ENCODE results near the gene OBSCN.
"Not testable (repeated sequence)": the region's sequence is repeated elsewhere in the genome, so short reads cannot be mapped to it uniquely, and the experiment has no call there.

Gene OBSCN

DNA sequence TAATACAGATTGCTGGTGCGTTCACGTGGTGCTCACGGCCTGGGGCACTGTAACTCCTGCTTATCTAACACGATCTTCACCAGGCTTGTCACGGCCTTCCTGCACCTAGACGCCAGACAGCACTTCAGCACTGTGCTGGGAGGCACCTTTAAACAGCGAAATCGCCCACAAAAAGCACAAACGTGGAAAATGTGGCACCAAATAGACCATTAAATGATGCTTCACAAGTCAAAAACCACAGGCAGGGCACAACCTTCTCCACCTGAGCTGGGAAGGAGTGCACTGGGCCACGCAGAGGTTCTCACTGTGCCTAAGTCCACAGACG, 22.2 kb upstream of the OBSCN start:
- TF ChIP-seq CTCF (conservative IDR thresholded peaks at IDR 0.05; ENCODE audit: low read depth, low read length) = no peak
- no peak for DNase-seq (ENCODE audit: low read depth)
- H3K4me3 ChIP-seq (ENCODE audit: low read length) = no peak overlapping the region

DNA sequence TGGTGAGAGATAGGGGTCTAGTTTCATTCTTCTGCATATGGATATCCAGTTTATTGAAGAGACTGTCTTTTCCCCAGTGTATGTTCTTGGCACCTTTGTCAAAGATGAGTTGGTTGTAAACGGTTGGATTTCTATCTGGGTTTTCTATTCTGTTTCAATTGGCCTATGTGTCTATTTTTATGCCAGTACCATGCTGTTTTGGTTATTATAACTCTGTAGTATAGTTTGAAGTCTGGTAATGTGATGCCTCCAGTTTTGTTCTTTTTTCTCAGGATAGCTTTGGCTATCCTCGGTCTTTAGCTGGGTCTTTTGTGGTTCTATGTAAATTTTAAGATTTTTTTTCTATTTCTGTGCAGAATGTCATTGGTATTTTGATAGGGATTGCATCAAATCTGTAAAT, 19.6 kb upstream of the OBSCN start:
- H3K4me3 ChIP-seq (ENCODE audit: low read length); DNase-seq (ENCODE audit: low read depth): not testable (repeated sequence)

- no peak for TF ChIP-seq CTCF (conservative IDR thresholded peaks at IDR 0.05; ENCODE audit: low read depth, low read length)
- no peak overlapping the region for H3K4me3 ChIP-seq (ENCODE audit: low read length)
- DNase-seq (ENCODE audit: low read depth) = no peak
Measured at GRCh38 chr1:228190182-228190581, 17.7 kb upstream of the OBSCN start.

GRCh38 chr1:228190778-228191177, 17.1 kb upstream of the OBSCN start:
- H3K4me3 ChIP-seq (ENCODE audit: low read length) = no peak overlapping the region
- DNase-seq (ENCODE audit: low read depth) = no peak
- no peak for TF ChIP-seq CTCF (conservative IDR thresholded peaks at IDR 0.05; ENCODE audit: low read depth, low read length)

- TF ChIP-seq CTCF (conservative IDR thresholded peaks at IDR 0.05; ENCODE audit: low read depth, low read length) = no peak
- DNase-seq (ENCODE audit: low read depth) = no peak
- no peak overlapping the region for H3K4me3 ChIP-seq (ENCODE audit: low read length)
Measured at GRCh38 chr1:228194436-228194835, 13.4 kb upstream of the OBSCN start.

- TF ChIP-seq CTCF (conservative IDR thresholded peaks at IDR 0.05; ENCODE audit: low read depth, low read length) = no peak
- no peak overlapping the region for H3K4me3 ChIP-seq (ENCODE audit: low read length)
- no peak for DNase-seq (ENCODE audit: low read depth)
Measured at GRCh38 chr1:228194921-228195812, 12.7 kb upstream of the OBSCN start.

DNA sequence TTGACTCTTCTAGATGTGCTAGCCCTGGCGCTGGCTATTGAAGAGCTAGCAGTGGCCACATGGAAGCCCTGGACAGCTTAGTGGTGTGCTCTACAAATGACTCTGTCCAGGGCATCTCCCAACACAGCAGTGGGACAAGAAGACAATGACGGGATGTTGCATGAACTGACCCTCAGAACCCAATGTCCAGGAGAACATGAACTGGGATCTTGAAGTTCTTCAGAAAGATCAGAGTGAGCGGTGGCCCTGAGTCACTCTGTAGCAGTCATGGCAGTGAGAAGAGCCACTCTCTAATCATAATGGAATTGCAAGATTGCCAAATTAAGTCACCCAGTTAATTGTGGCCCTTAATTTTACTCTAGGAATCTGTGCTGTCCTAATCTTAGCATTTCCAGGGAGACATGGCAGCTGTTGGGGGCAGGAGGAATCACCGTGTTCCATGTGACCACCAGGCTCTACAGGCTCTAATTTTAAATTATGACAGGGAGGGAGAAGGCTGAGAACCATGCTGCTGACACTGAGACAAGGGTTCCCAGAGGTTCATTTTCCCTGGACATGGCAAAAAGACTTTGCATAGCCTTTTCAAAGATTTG, 10.2 kb upstream of the OBSCN start:
- no peak for DNase-seq (ENCODE audit: low read depth)
- H3K4me3 ChIP-seq (ENCODE audit: low read length) = no peak overlapping the region
- no peak for TF ChIP-seq CTCF (conservative IDR thresholded peaks at IDR 0.05; ENCODE audit: low read depth, low read length)

Data from retinal pigment epithelial cell (primary cell).